Activated naive CD8-positive, alpha-beta T cell treated with anti-CD3 and anti-CD28 coated beads, Interleukin-2, amount 10 ng/mL, durations not matched to agents 7 days and 5 days (primary cell): ENCODE measurements around the gene CNOT9. TPM values are rescaled to one million over a fixed set of nuclear protein-coding genes. Genes with fewer than 3 reads are reported as not detected.

Source experiments
- ATAC-seq: fragments of 150-1000 bp; cut with Tn5 transposase; one replicate; pipeline ENCODE4 v1.10.0; 2021; ENCODE audit warnings: low read depth, moderate library complexity
- POLR2A ChIA-PET: fragments of 350-600 bp; sonication (Branson Sonifier 250); formaldehyde crosslinking; loops from one replicate; lab custom pipeline; 2021; ENCODE audit warnings: antibody characterized with exemption; lab: Charles Lee
- DNase-seq: peaks from one replicate; pipeline ENCODE4 v3.0.0; 2021
- H3K27ac Mint-ChIP-seq: one replicate; pipeline ENCODE4 v1.8.0; 2022; ENCODE audit warnings: mild to moderate bottlenecking, mixed read lengths
- H3K27me3 Mint-ChIP-seq: one replicate; pipeline ENCODE4 v1.8.0; 2022; ENCODE audit warnings: mild to moderate bottlenecking, moderate library complexity, mixed read lengths
- H3K36me3 Mint-ChIP-seq: one replicate; pipeline ENCODE4 v1.8.0; 2021; ENCODE audit warnings: mild to moderate bottlenecking, mixed read lengths
- H3K4me1 Mint-ChIP-seq: one replicate; pipeline ENCODE4 v1.8.0; 2021; ENCODE audit warnings: mixed read lengths
- H3K4me3 Mint-ChIP-seq: one replicate; pipeline ENCODE4 v1.8.0; 2022; ENCODE audit warnings: mild to moderate bottlenecking, moderate library complexity, mixed read lengths
- H3K9me3 Mint-ChIP-seq: one replicate; pipeline ENCODE4 v1.8.0; 2021; ENCODE audit warnings: mixed read lengths
- total RNA-seq, 2 experiments: library from RNA; stranded (reverse); gene quantifications; one replicate each; pipeline ENCODE4 v1.2.3, GENCODE V29; 2021

Gene CNOT9
- total RNA-seq, 2 experiments from 2014 or later, result 75.0 to 79.5 TPM

GRCh38 chr2:218558986-218559385 is 9.7 kb upstream of the CNOT9 start:
- POLR2A ChIA-PET, result no interaction called here
- Mint-ChIP-seq H3K27me3 (no peaks in the 10 kb centered on the region), H3K27ac (no peak overlapping the region), H3K9me3 (no peaks in the 10 kb centered on the region), H3K36me3 (peaks cover 34% of the 10 kb centered on the region), H3K4me3 (no peak overlapping the region), H3K4me1 (peaks cover 20% of the 10 kb centered on the region)
- ATAC-seq (no peak), DNase-seq (no peak)

DNA sequence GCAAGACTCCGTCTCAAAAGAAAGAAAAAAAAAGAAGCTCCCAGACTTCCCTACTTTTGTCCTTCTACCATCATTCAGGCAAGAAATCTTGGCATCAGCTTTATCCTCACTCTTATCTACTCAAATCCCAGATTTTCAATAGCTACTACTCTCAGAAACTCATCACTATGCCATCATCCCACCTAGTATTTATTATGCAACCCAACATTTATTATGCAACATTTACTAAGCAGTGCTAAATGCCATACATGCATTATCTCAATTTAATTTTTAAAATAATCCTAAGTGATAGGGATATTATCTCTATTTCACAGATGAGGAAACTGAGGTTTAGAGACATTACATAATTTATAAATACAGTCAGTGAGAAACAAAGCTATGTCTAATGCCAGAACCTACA is 4.6 kb upstream of the CNOT9 start:
- DNase-seq (no peak), ATAC-seq (no peak)
- Mint-ChIP-seq H3K4me3 (no peak overlapping the region), H3K27ac (peak overlapping the region; percentile 26), H3K36me3 (peaks cover 31% of the 10 kb centered on the region), H3K9me3 (no peaks in the 10 kb centered on the region), H3K27me3 (no peaks in the 10 kb centered on the region), H3K4me1 (peaks cover 36% of the 10 kb centered on the region)
- POLR2A ChIA-PET, result no interaction called here

DNA sequence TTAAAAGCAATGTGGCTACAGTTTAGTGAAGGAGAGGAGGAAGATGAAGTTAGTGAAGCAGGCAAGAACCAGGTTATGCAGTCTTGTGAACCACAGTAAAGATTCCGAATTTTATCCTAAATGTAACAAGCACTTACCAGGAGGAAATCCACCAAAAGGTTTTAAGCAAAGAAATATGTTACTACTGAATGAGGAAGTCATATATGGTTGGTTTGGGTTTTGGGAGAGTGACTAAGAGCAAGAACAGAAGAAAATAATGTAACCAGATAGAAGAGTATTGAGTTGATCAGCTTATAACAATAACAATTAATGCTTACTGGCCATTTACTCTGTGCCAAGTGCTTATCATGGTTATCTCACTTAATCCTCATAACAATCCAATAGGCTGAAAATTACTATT is 2.3 kb upstream of the CNOT9 start:
- ATAC-seq, result no peak
- peak overlapping the region; percentile 100 for H3K27ac Mint-ChIP-seq

GRCh38 chr2:218567797-218568189 is 846 bp upstream of the CNOT9 start:
- Mint-ChIP-seq H3K36me3 (peaks cover 29% of the 10 kb centered on the region), H3K27me3 (no peaks in the 10 kb centered on the region), H3K4me3 (peak overlapping the region; percentile 91), H3K4me1 (peaks cover 49% of the 10 kb centered on the region), H3K27ac (peak overlapping the region; percentile 100), H3K9me3 (no peaks in the 10 kb centered on the region)
- no peak for DNase-seq
- POLR2A ChIA-PET, result interaction anchor here (0.6 to 1.0 kb wide), 4 partner anchors 9 to 171 kb away, joined by 3 to 6 read pairs (median 3); no protein-coding TSS in a partner anchor
- peak; percentile 48 for ATAC-seq

More for the DNA sequence above, 2.3 kb upstream of the CNOT9 start:
- POLR2A ChIA-PET, result no interaction called here
- Mint-ChIP-seq H3K36me3 (peaks cover 27% of the 10 kb centered on the region), H3K9me3 (no peaks in the 10 kb centered on the region), H3K4me1 (peaks cover 51% of the 10 kb centered on the region), H3K4me3 (peak overlapping the region; percentile 91), H3K27me3 (no peaks in the 10 kb centered on the region)
- DNase-seq, result no peak

DNA sequence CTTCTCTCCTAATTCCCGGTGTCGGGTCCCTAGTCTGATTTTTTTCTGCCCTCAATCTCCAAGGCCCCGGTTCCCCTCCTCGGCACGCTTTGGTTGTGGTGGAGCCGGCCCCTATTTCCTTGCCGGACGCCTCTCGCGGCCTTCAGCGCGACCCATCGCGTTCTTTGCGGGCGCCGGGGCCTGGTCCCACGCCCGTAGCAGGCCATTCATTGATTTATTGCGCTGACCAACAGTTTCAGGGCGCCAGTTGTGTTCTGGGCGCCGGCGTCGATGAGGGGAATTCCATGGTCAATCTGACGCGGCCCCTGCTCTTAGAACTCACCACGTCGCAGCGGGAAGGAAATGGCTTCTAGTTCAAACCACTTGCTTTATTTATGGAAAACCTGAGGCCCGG is 396 bp downstream of the CNOT9 start:
- Mint-ChIP-seq H3K4me3 (peak overlapping the region; percentile 91), H3K36me3 (peaks cover 25% of the 10 kb centered on the region), H3K4me1 (peaks cover 43% of the 10 kb centered on the region), H3K27ac (peak overlapping the region; percentile 100), H3K27me3 (no peaks in the 10 kb centered on the region), H3K9me3 (no peaks in the 10 kb centered on the region)
- DNase-seq, result peak; percentile 68
- peak; percentile 4 for ATAC-seq
- POLR2A ChIA-PET, result interaction anchor here (1.6 kb wide), 1 partner anchor 11 kb away, joined by 8 read pairs; no protein-coding TSS in a partner anchor

DNA sequence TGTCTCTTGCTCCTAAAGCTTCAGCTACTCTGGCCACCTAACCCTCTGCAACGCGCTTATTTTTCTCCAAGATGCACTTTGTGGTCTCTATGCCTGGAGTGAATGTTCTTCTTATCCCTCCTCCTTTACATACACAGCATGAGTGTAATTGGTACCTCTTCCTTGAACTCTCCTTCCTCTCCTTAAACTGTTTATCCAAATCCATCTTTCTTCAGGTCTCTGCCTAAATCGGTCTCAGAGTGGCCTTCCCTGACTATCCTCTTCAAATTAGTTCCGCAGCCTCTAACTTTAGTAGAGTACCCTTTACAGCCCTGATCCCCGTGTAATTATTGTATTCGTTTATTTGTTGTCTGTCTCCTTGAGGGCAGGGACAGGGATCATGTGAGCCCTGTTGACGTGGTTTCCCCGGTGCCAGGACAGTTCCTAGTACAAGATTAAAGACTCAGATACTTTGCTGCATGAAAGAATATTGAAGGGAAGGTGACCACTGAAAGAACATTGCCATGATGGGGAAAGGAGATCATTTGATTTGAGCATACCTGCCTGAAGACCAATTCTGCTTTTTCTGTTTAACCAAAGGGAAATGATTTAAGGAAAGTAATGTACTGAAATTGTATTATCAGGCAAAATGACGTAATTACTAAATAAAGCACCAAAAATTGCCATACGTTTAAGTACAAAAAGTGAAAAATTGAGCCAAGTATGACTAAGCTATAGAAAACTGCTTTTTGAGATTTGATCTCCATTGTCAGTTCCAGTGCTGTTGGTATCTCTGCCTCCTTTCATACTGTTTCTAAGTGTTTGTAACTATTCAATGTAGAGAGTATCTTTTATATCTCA is 1.2 kb downstream of the CNOT9 start:
- ATAC-seq (no peak), DNase-seq (no peak)
- peaks cover 21% of the 10 kb centered on the region for H3K36me3 Mint-ChIP-seq
- H3K4me3 Mint-ChIP-seq, result peak overlapping the region; percentile 91
- peaks cover 40% of the 10 kb centered on the region for H3K4me1 Mint-ChIP-seq
- H3K27ac Mint-ChIP-seq, result peak overlapping the region; percentile 100
- POLR2A ChIA-PET, result interaction anchor here (1.6 kb wide), 1 partner anchor 10 kb away, joined by 8 read pairs; no protein-coding TSS in a partner anchor
- no peaks in the 10 kb centered on the region for H3K27me3 Mint-ChIP-seq
- H3K9me3 Mint-ChIP-seq, result no peaks in the 10 kb centered on the region

DNA sequence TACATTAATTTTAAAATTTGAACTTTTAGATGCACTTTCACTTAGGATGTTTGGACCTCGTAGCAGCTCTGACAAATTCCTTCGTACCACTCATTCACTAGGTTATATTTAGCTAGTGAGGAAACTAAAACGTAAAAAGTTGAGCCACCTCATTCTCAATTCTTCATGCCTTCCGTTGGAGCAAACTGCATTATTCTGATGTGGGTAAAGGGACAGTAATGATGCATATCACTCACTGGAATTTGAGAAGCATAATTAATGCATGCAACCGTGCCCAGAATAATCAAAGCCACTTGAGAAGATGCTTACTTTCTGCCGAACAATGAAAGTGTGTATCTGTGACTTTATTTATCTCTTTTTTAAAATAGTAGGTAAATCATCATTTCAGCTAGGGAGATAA is 2.2 kb downstream of the CNOT9 start:
- H3K9me3 Mint-ChIP-seq, result no peaks in the 10 kb centered on the region
- peak overlapping the region; percentile 91 for H3K4me3 Mint-ChIP-seq
- POLR2A ChIA-PET, result no interaction called here
- ATAC-seq, result no peak
- DNase-seq, result no peak
- peaks cover 24% of the 10 kb centered on the region for H3K36me3 Mint-ChIP-seq
- H3K4me1 Mint-ChIP-seq, result peaks cover 39% of the 10 kb centered on the region
- H3K27me3 Mint-ChIP-seq, result no peaks in the 10 kb centered on the region
- H3K27ac Mint-ChIP-seq, result peak overlapping the region; percentile 100

DNA sequence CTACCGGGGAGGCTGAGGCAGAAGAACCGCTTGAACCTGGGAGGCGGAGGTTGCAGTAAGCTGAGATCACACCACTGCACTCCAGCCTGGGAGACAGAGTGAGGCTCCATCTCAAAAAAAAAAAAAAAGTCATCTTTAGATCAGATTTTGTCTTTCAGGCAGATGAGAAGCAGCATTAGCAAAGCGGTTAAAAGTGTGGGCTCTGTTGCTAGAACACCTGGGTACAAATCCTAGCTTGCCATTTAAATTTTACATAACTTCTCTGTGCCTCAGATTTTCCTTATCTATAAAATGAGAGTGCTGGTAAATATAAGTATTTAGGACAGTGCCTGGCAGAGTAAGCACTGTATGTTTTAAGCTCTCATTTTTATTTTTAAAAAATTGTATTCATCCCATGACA is 8.2 kb downstream of the CNOT9 start:
- Mint-ChIP-seq H3K27ac (no peak overlapping the region), H3K27me3 (no peaks in the 10 kb centered on the region), H3K9me3 (no peaks in the 10 kb centered on the region), H3K4me1 (peaks cover 18% of the 10 kb centered on the region), H3K4me3 (no peak overlapping the region), H3K36me3 (peaks cover 15% of the 10 kb centered on the region)
- ATAC-seq (no peak), DNase-seq (no peak)
- POLR2A ChIA-PET, result interaction anchor here (0.7 to 1.1 kb wide), 3 partner anchors 9 to 129 kb away, joined by 3 to 5 read pairs (median 3); partner anchors contain the start of gene USP37

DNA sequence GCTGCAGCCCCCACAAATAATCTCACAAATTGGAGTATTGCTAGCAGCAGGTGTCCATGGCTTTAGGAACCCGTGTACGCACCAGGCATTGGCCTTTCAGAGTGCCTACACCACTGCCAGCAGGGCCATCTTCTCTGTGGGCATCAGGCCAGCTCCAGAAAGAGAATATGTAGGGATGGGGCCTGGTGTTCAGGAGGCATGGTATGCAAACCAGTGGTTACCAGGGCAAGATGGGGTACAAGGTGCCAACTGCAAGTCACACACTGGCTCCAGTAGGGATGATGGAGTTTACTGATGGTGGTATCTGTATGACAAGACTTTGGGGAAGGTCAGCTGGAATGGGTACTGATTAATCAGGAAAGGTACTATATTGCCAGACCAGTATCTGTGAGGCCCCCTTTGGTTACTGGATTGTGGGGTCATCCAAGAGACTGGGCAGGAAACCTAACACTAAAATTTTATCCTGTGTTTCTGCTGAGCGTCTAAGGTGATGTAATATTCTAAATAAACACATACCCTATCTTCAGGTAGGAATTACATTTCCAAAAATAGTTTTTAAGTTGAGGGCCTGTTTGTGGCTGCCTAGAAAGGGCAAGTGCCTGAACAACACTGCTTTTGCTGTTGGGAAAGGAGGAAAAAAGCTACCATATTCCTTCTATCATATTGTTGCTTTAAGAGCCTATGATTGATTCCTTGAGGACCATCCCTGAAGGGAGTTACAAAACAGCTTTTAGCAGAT is 9.0 kb downstream of the CNOT9 start:
- no peaks in the 10 kb centered on the region for H3K9me3 Mint-ChIP-seq
- peaks cover 18% of the 10 kb centered on the region for H3K4me1 Mint-ChIP-seq
- no peaks in the 10 kb centered on the region for H3K27me3 Mint-ChIP-seq
- POLR2A ChIA-PET, result interaction anchor here (0.7 to 1.1 kb wide), 3 partner anchors 9 to 130 kb away, joined by 3 to 5 read pairs (median 3); partner anchors contain the start of gene USP37
- DNase-seq, result no peak
- peaks cover 15% of the 10 kb centered on the region for H3K36me3 Mint-ChIP-seq
- no peak for ATAC-seq
- no peak overlapping the region for H3K4me3 Mint-ChIP-seq
- no peak overlapping the region for H3K27ac Mint-ChIP-seq

DNA sequence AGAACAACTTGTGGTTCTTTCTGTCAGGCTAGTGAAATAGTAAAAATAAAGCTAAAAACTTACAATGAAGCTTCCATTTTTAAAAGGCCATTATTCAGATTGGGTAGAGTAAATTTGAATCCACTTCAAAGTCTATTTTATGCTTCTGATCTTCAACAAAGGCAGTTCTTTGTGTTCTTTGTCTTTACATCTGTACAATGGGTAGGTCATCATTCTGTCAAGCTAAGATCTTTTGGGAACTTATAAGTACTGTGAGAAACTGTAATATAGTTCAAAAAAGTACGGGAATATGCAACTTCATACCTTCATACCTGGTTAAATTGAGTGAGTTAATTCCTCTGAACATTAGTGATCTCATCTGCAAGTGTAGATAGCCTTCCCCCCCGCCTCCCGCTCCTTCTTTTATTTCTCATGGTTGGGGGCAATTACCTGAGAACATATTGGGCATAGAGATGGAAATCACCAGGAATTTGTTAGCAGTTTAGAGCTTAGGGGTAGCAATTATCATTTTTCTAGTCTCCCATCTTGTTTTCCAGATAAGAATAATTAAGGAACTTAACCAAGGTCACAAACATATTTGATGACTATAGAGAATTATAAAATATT is 9.7 kb downstream of the CNOT9 start:
- H3K4me1 Mint-ChIP-seq, result peaks cover 17% of the 10 kb centered on the region
- H3K36me3 Mint-ChIP-seq, result peaks cover 17% of the 10 kb centered on the region
- POLR2A ChIA-PET, result no interaction called here
- ATAC-seq (no peak), DNase-seq (no peak)
- no peaks in the 10 kb centered on the region for H3K27me3 Mint-ChIP-seq
- no peak overlapping the region for H3K27ac Mint-ChIP-seq
- no peak overlapping the region for H3K4me3 Mint-ChIP-seq
- H3K9me3 Mint-ChIP-seq, result no peaks in the 10 kb centered on the region

DNA sequence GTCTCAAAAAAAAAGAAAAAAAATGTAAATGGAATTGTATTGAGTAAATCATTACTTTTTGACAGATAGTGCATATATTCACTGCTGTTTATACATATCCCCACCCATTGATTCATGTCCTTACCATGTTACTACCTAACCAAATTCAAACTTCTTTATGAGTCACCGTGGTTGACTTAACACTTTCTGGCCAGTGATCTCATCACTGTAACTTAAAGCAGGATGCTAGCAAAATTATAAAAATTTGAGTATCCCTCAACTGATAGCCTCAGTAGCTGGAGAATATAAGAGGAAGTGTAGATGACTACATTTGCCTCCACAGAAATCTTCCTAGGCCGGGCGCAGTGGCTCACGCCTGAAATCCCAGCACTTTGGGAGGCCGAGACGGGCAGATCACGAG is 13.4 kb downstream of the CNOT9 start:
- POLR2A ChIA-PET, result no interaction called here
- H3K4me3 Mint-ChIP-seq, result peak overlapping the region; percentile 25
- H3K27ac Mint-ChIP-seq, result peak overlapping the region; percentile 73
- H3K9me3 Mint-ChIP-seq, result no peaks in the 10 kb centered on the region
- peak; percentile 94 for ATAC-seq
- H3K36me3 Mint-ChIP-seq, result peaks cover 28% of the 10 kb centered on the region
- no peak for DNase-seq
- H3K27me3 Mint-ChIP-seq, result no peaks in the 10 kb centered on the region
- peaks cover 14% of the 10 kb centered on the region for H3K4me1 Mint-ChIP-seq

DNA sequence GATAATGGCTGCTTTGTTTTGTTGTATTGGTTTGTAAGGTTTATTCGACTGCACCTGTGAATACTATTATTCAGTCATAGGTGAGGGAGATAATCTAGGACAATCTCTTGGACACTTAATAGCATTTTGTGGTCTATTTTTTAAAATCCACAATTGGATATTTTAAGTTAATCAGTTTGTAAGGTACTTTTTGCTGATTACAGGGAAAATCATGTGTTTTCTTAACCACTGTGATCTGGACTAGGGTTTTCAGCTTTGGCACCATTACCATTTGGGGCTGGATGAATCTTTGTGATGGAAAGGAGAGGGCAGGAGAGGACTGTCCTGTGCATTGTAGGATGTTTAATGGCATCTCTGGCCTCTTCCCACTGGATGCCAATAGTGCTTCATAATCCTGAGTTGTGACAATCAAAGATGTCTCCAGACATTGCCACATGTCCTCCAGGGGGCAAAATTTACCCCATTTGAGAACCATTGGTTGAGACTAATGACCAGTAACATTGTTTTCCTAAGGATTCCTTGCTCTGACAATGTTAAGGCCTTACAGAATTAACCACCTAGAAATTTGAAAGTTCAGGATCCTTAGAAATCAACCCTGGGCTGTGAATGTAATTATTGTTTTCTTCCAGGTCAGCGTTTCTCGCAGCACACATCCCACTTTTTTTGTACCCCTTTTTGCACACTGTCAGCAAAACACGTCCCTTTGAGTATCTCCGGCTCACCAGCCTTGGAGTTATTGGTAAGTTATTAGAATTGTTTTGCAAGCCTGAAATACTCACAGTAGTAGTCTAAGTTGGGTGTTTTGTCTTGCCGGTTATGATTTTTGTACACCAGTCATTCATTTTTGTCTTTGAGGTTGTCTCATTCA is 15.6 kb downstream of the CNOT9 start:
- no peaks in the 10 kb centered on the region for H3K9me3 Mint-ChIP-seq
- H3K27ac Mint-ChIP-seq, result no peak overlapping the region
- DNase-seq (no peak), ATAC-seq (no peak)
- H3K4me3 Mint-ChIP-seq, result no peak overlapping the region
- no peaks in the 10 kb centered on the region for H3K27me3 Mint-ChIP-seq
- peaks cover 36% of the 10 kb centered on the region for H3K36me3 Mint-ChIP-seq
- POLR2A ChIA-PET, result no interaction called here
- peaks cover 10% of the 10 kb centered on the region for H3K4me1 Mint-ChIP-seq
